22Rv1 (cell line): Measurements from ENCODE around the gene ARMC6.

Source experiments
- H3K27ac ChIP-seq: fragments of 450-650 bp; 2 replicates; pipeline ENCODE4 v1.5.1; 2017
- CTCF ChIP-seq: fragments of 450-650 bp; IDR thresholded peaks from 2 replicates; pipeline ENCODE4 v1.5.1; 2017; ENCODE audit warnings: mild to moderate bottlenecking
- ZFX ChIP-seq: fragments of 450-650 bp; IDR thresholded peaks from 2 replicates; pipeline ENCODE4 v1.6.1; 2017; ENCODE audit warnings: antibody characterized with exemption, borderline replicate concordance

ARMC6 gene

DNA sequence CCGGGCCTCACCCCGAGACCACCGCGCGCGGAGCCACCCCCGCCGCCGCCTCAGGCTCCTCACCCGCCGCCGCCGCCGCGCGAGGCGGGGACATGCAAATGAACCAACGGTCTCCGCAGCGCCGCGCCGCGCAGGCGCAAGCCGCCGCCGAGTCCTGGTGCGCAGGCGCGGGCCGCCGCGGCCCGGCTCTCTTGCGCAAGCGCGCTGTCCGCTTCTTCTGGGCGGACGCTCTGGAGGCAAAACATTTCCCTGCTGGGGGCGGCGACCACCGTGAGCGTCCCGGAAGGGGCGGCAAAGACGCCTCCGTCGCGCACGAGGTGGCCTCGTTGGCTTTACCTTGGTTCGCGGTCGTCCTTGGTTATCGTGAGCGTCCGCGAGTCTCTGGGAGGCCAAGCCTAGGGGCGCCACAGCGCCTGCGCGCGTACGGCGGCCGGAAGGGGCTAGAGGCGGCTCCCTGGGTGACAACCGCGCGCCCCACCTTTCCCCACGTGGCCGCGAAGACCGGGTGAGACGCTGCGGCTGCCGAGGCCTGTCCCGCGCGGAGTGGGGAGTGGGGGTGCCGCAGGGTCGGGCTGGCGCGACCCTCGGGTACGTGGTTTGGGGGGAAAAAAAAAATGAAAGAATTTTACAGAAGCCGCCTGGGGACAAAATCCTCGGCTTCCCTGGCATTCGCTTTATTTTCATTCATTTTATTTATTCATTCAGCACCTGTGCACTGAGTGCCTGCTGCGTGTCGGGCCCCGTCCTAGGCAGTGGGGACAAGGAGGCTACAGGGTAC is at the start of gene ARMC6, which contains the start of gene SUGP2:
Gene ARMC6, plus strand, starts transcription at position 178 of the 778 bp plus-strand sequence. CDS start 607 bp downstream, outside the sequence.
Gene SUGP2, minus strand, starts transcription at position 92 of the 778 bp plus-strand sequence. CDS start 2,446 bp downstream, outside the sequence.
- no peak for TF ChIP-seq CTCF
- TF ChIP-seq ZFX: no peak
- H3K27ac ChIP-seq: peak within 1 kb of the TSS; percentile 94

DNA sequence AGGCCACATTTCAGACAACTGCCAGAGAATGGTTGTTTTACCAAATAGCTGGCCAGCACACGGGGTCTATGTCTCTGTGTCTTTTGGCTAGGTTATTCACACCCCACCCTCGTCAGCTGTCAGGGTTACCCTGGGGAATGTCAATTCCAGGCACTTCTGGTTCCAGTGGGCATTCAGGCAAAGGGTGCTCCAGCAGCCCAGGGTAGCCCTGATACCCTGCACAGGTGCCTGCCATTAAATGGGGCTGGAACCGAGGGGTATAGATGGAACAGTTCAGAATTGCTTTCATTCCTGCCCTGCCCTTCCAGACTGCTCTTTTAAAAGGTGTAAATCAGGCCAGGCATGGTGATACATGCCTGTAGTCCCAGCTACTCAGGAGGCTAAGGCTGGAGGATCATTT is 49.2 kb upstream of the ARMC6 start:
- TF ChIP-seq CTCF (no peak), ZFX (no peak)
- no peak overlapping the region for H3K27ac ChIP-seq

- TF ChIP-seq CTCF: no peak
- no peak for TF ChIP-seq ZFX
- no peak overlapping the region for H3K27ac ChIP-seq
Measured at GRCh38 chr19:18985257-18985656, 48.1 kb upstream of the ARMC6 start.

GRCh38 chr19:18987456-18987855 is 45.9 kb upstream of the ARMC6 start:
- H3K27ac ChIP-seq: no peak overlapping the region
- TF ChIP-seq CTCF (no peak), ZFX (no peak)

DNA sequence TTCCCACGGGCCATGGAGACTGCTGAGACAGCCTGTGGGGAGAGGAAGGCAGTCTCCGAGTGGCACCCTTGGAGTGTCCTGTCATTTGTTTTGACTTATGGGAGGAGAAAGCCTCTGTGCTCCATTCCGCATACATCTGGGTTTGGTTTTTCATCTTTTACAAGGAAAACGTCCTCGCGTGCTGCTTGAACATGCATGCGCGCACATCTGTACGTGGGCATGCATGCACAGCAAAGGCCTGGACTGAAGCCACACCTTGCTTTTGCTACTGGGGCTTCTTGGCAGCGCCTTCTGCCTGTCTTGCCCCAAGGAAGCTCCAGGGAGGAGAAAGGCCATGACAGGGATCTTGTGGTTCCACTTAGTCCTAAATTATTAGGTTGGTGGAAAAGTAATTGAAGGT is 44.1 kb upstream of the ARMC6 start:
- TF ChIP-seq CTCF (no peak), ZFX (no peak)
- no peak overlapping the region for H3K27ac ChIP-seq

GRCh38 chr19:18990128-18990708 is 43.2 kb upstream of the ARMC6 start:
- H3K27ac ChIP-seq: no peak overlapping the region
- TF ChIP-seq CTCF: no peak
- TF ChIP-seq ZFX: no peak

DNA sequence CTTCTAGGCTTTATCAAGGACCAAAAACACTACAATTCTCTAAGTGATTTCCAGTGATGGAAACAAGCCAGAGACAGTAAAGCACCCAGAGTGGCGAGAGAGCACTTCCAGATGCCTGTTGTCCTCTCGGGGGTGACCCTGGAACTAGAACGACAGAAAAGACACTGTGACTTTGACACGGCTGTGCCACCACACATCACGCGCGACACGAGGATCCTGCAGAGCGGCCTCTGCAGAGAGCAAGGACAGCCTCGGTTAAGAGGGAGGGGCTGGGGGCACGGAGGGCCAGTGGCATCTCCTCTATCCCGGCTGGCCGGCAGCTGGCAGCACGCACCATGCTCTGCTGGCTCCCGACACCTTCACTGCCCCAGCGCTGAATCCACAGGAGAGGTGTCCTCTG is 42.4 kb upstream of the ARMC6 start:
- TF ChIP-seq CTCF (no peak), ZFX (no peak)
- H3K27ac ChIP-seq: no peak overlapping the region
